ENCODE measurements around the gene ANTXR1. TPM values are rescaled to one million over a fixed set of nuclear protein-coding genes. Genes with fewer than 3 reads are reported as not detected.

The ANTXR1 gene
- total RNA-seq, 6 donors from 2014 or later: 11.5 to 76.4 (median 31.4) TPM

- WGBS, 2 donors: 82 to 83% methylated on average over 11 to 16 of the region's 16 CpGs
- no peaks in the 10 kb centered on the region for H3K36me3 ChIP-seq
- TF ChIP-seq POLR2AphosphoS5 (IDR thresholded peaks at IDR 0.05): no peak
- TF ChIP-seq EP300 (IDR thresholded peaks at IDR 0.05): no peak
- no peak for TF ChIP-seq CTCF (IDR thresholded peaks at IDR 0.05)
- no peak for TF ChIP-seq POLR2A (IDR thresholded peaks at IDR 0.05)
- ATAC-seq (ENCODE audit: low FRiP score in 2 of 2) (no peak), DNase-seq (peak in 1 of 2 donors; percentile 47)
- H3K4me3 ChIP-seq: no peak overlapping the region
- no peaks in the 10 kb centered on the region for H3K9me3 ChIP-seq
- H3K27ac ChIP-seq: peak overlapping the region in 1 of 4 donors; percentile 19
- H3K27me3 ChIP-seq: no peaks in the 10 kb centered on the region
- H3K4me1 ChIP-seq: peaks cover 0 to 3% (median 0%) of the 10 kb centered on the region in 4 donors
Observed at GRCh38 chr2:69119104-69119894, 106.3 kb downstream of the ANTXR1 start.

- Histone ChIP-seq H3K27me3 (no peaks in the 10 kb centered on the region), H3K4me1 (no peaks in the 10 kb centered on the region), H3K27ac (no peak overlapping the region), H3K36me3 (peaks cover 0 to 4% (median 0%) of the 10 kb centered on the region in 4 donors), H3K9me3 (no peaks in the 10 kb centered on the region), H3K4me3 (no peak overlapping the region)
- TF ChIP-seq EP300 (IDR thresholded peaks at IDR 0.05) (no peak), POLR2A (IDR thresholded peaks at IDR 0.05) (no peak), CTCF (IDR thresholded peaks at IDR 0.05) (no peak), POLR2AphosphoS5 (IDR thresholded peaks at IDR 0.05) (no peak)
- no peak for DNase-seq
- WGBS, 2 donors: 89 to 90% methylated on average over 4 of the region's 4 CpGs
- no peak for ATAC-seq (ENCODE audit: low FRiP score in 2 of 2)
Observed at GRCh38 chr2:69122271-69122670, 109.3 kb downstream of the ANTXR1 start.

- Histone ChIP-seq H3K4me1 (no peaks in the 10 kb centered on the region), H3K36me3 (peaks cover 0 to 4% (median 0%) of the 10 kb centered on the region in 4 donors), H3K4me3 (no peak overlapping the region), H3K27me3 (no peaks in the 10 kb centered on the region), H3K27ac (no peak overlapping the region), H3K9me3 (no peaks in the 10 kb centered on the region)
- ATAC-seq (ENCODE audit: low FRiP score in 2 of 2) (peak in 1 of 2 donors; percentile 27), DNase-seq (no peak)
- TF ChIP-seq POLR2A (IDR thresholded peaks at IDR 0.05): no peak
- TF ChIP-seq POLR2AphosphoS5 (IDR thresholded peaks at IDR 0.05): no peak
- no peak for TF ChIP-seq CTCF (IDR thresholded peaks at IDR 0.05)
- TF ChIP-seq EP300 (IDR thresholded peaks at IDR 0.05): no peak
- WGBS, 2 donors: 89 to 96% methylated on average over 5 of the region's 5 CpGs
Observed at GRCh38 chr2:69123182-69123581, 110.2 kb downstream of the ANTXR1 start.

GRCh38 chr2:69124343-69124742 is 111.4 kb downstream of the ANTXR1 start:
- ATAC-seq (ENCODE audit: low FRiP score in 2 of 2): no peak
- Histone ChIP-seq H3K9me3 (no peaks in the 10 kb centered on the region), H3K27me3 (no peaks in the 10 kb centered on the region), H3K36me3 (peaks cover 0 to 4% (median 0%) of the 10 kb centered on the region in 4 donors), H3K4me1 (no peaks in the 10 kb centered on the region), H3K27ac (no peak overlapping the region), H3K4me3 (no peak overlapping the region)
- TF ChIP-seq EP300 (IDR thresholded peaks at IDR 0.05): no peak
- no peak for TF ChIP-seq POLR2A (IDR thresholded peaks at IDR 0.05)
- no peak for TF ChIP-seq CTCF (IDR thresholded peaks at IDR 0.05)
- TF ChIP-seq POLR2AphosphoS5 (IDR thresholded peaks at IDR 0.05): no peak
- no peak for DNase-seq
- 76 to 79% methylated on average over 4 of the region's 4 CpGs for WGBS, 2 donors

- H3K36me3 ChIP-seq: peaks cover 0 to 4% (median 0%) of the 10 kb centered on the region in 4 donors
- no peaks in the 10 kb centered on the region for H3K27me3 ChIP-seq
- no peaks in the 10 kb centered on the region for H3K9me3 ChIP-seq
- no peaks in the 10 kb centered on the region for H3K4me1 ChIP-seq
- DNase-seq (no peak), ATAC-seq (ENCODE audit: low FRiP score in 2 of 2) (no peak)
- no peak overlapping the region for H3K4me3 ChIP-seq
- WGBS, 2 donors: 88 to 90% methylated on average over 3 of the region's 3 CpGs
- no peak for TF ChIP-seq POLR2A (IDR thresholded peaks at IDR 0.05)
- no peak overlapping the region for H3K27ac ChIP-seq
Observed at GRCh38 chr2:69125816-69126215, 112.8 kb downstream of the ANTXR1 start.
